Activated CD4-positive, alpha-beta T cell treated with anti-CD3 and anti-CD28 coated beads, Interleukin-2, amount 10 ng/mL, durations not matched to agents 7 days and 5 days (primary cell): ENCODE results near the gene TDRD1. TPM values are rescaled to one million over a fixed set of nuclear protein-coding genes. Genes with fewer than 3 reads are reported as not detected.

ENCODE experiments used
- CTCF ChIA-PET: fragments of 350-600 bp; sonication (Branson Sonifier 250); formaldehyde crosslinking; loops from one replicate; lab custom pipeline; 2021; ENCODE audit warnings: antibody characterized with exemption; lab: Charles Lee
- POLR2A ChIA-PET: fragments of 350-600 bp; sonication (Branson Sonifier 250); formaldehyde crosslinking; loops from one replicate; lab custom pipeline; 2021; ENCODE audit warnings: antibody characterized with exemption; lab: Charles Lee
- DNase-seq: peaks from one replicate; pipeline ENCODE4 v3.0.0-alpha.2; 2020
- H3K27ac Mint-ChIP-seq: one replicate; pipeline ENCODE4 v1.8.0; 2021; ENCODE audit warnings: mild to moderate bottlenecking, moderate library complexity, mixed read lengths
- H3K27me3 Mint-ChIP-seq: one replicate; pipeline ENCODE4 v1.8.0; 2021; ENCODE audit warnings: mixed read lengths
- H3K36me3 Mint-ChIP-seq: one replicate; pipeline ENCODE4 v1.8.0; 2021; ENCODE audit warnings: low read depth, mixed read lengths
- H3K4me1 Mint-ChIP-seq: one replicate; pipeline ENCODE4 v1.8.0; 2021; ENCODE audit warnings: mixed read lengths
- H3K4me3 Mint-ChIP-seq: one replicate; pipeline ENCODE4 v1.8.0; 2021; ENCODE audit warnings: mild to moderate bottlenecking, moderate library complexity, mixed read lengths
- H3K9me3 Mint-ChIP-seq: one replicate; pipeline ENCODE4 v1.8.0; 2021; ENCODE audit warnings: mixed read lengths
- total RNA-seq, 2 experiments: library from RNA; stranded (reverse); gene quantifications; one replicate each; pipeline ENCODE4 v1.2.3, GENCODE V29; 2021

Gene TDRD1
- total RNA-seq, 2 experiments from 2014 or later: 0.04 to 0.10 TPM

GRCh38 chr10:114246679-114247305 is 67.6 kb downstream of the TDRD1 start:
- peaks cover 31% of the 10 kb centered on the region for H3K27me3 Mint-ChIP-seq
- ChIA-PET CTCF (no interaction called here), POLR2A (no interaction called here)
- no peak for DNase-seq
- H3K9me3 Mint-ChIP-seq: no peaks in the 10 kb centered on the region
- H3K27ac Mint-ChIP-seq: no peak overlapping the region
- H3K4me3 Mint-ChIP-seq: no peak overlapping the region
- H3K4me1 Mint-ChIP-seq: no peaks in the 10 kb centered on the region
- H3K36me3 Mint-ChIP-seq: no peaks in the 10 kb centered on the region

DNA sequence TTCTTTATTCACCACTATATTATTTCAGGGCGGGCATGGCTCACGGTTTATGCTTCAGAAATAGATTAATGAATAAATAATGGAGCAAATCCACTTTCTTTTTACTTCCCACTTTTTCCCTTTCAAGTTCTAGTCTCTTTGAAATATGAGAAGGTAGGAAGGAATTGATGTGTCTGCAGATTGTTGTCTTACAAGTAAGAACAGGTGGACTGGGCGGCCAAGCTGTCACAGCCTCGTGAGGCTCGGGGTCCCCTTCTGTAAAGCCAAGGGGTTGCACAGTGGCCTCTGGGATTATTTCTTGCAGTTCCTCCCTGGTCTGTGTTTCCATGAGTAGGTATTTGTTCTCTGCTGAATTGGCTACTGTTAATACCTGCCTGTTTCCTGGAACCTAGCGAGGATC is 71.1 kb downstream of the TDRD1 start:
- no peaks in the 10 kb centered on the region for H3K4me1 Mint-ChIP-seq
- no peak for DNase-seq
- no peak overlapping the region for H3K27ac Mint-ChIP-seq
- peaks cover 3% of the 10 kb centered on the region for H3K27me3 Mint-ChIP-seq
- ChIA-PET CTCF (no interaction called here), POLR2A (interaction anchor here (0.6 kb wide), 1 partner anchor 1545 kb away, joined by 3 read pairs; no protein-coding TSS in a partner anchor)
- no peak overlapping the region for H3K4me3 Mint-ChIP-seq
- no peaks in the 10 kb centered on the region for H3K36me3 Mint-ChIP-seq
- H3K9me3 Mint-ChIP-seq: peaks cover 5% of the 10 kb centered on the region

- DNase-seq: no peak
- Mint-ChIP-seq H3K9me3 (peaks cover 5% of the 10 kb centered on the region), H3K4me1 (no peaks in the 10 kb centered on the region), H3K4me3 (no peak overlapping the region), H3K27me3 (no peaks in the 10 kb centered on the region), H3K36me3 (no peaks in the 10 kb centered on the region), H3K27ac (no peak overlapping the region)
- ChIA-PET CTCF (interaction anchor here (0.6 kb wide), 1 partner anchor 950 kb away, joined by 5 read pairs; no protein-coding TSS in a partner anchor), POLR2A (interaction anchor here (0.6 kb wide), 1 partner anchor 1545 kb away, joined by 3 read pairs; no protein-coding TSS in a partner anchor)
Observed at GRCh38 chr10:114250716-114251115, 71.6 kb downstream of the TDRD1 start.

- DNase-seq: no peak
- Mint-ChIP-seq H3K36me3 (no peaks in the 10 kb centered on the region), H3K4me3 (no peak overlapping the region), H3K27ac (no peak overlapping the region), H3K4me1 (no peaks in the 10 kb centered on the region), H3K9me3 (peaks cover 5% of the 10 kb centered on the region), H3K27me3 (no peaks in the 10 kb centered on the region)
- POLR2A ChIA-PET: interaction anchor here (0.7 kb wide), 1 partner anchor 51 kb away, joined by 6 read pairs; no protein-coding TSS in a partner anchor
- CTCF ChIA-PET: no interaction called here
Observed at GRCh38 chr10:114252092-114252491, 72.9 kb downstream of the TDRD1 start.

DNA sequence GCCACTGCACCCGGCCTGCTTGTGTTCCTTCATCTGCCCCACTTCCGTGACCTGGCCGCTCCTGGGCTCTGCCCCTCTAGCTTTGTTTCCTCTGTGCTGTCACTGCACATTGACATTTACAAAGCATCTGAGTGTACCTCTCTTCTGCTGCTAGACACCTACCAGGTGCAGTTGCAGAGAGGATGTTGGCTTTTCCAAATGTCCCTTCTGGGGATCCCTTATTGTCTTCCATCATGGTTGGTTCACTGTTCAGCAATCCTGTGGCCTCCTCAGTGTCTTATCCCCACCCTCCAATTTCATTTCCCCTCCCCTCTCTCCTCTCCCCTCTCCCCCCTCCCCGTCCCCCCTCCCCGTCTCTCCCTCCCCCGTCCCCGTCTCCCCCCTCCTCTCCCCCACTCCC is 73.7 kb downstream of the TDRD1 start:
- POLR2A ChIA-PET: no interaction called here
- Mint-ChIP-seq H3K4me1 (no peaks in the 10 kb centered on the region), H3K36me3 (no peaks in the 10 kb centered on the region), H3K4me3 (no peak overlapping the region), H3K27ac (no peak overlapping the region), H3K9me3 (peaks cover 5% of the 10 kb centered on the region), H3K27me3 (no peaks in the 10 kb centered on the region)
- CTCF ChIA-PET: no interaction called here
- no peak for DNase-seq

DNA sequence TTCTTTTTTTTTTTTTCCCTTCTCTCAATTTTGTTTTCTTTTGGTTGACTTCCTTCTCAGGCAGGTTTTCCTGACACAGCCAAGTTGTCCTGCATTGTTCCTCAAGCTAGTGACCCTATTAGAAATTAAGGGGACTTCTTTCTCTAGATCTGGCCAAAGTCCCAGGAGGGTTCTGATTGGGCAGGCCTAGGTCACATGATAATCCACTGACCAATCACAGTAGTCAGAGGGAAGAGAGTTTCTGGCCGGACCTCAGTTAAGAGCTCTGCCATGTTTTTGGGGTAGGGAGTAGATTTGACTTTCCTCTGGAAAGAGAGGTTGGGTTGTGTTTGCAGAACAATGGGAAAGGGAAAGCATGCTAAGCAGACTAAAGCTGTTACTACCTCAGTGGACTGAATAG is 76.1 kb downstream of the TDRD1 start:
- Mint-ChIP-seq H3K27me3 (no peaks in the 10 kb centered on the region), H3K4me1 (peaks cover 6% of the 10 kb centered on the region), H3K9me3 (peaks cover 5% of the 10 kb centered on the region), H3K27ac (no peak overlapping the region), H3K4me3 (no peak overlapping the region), H3K36me3 (no peaks in the 10 kb centered on the region)
- ChIA-PET POLR2A (no interaction called here), CTCF (no interaction called here)
- no peak for DNase-seq

GRCh38 chr10:114256008-114256765 is 77.0 kb downstream of the TDRD1 start:
- Mint-ChIP-seq H3K27ac (no peak overlapping the region), H3K36me3 (no peaks in the 10 kb centered on the region), H3K4me3 (no peak overlapping the region), H3K27me3 (no peaks in the 10 kb centered on the region), H3K4me1 (peaks cover 6% of the 10 kb centered on the region), H3K9me3 (peaks cover 5% of the 10 kb centered on the region)
- ChIA-PET CTCF (no interaction called here), POLR2A (no interaction called here)
- no peak for DNase-seq

DNA sequence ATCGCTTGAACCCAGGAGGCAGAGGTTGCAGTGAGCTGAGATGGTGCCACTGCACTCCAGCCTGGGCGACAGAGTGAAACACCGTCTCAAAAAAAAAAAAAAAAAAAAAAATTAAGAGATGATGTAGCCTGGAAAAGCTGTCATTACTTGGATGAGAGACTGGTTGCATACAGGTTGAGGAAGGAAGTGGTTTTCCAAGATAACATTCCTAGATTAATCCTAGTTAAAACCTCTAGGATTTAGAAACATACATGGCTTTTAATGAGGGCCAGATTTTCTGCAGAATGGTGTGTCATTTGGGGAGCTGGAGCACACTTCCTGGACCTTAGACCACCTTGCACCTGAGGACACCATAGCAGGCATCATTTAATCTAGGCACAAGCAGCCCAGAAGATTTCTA is 77.7 kb downstream of the TDRD1 start:
- ChIA-PET CTCF (no interaction called here), POLR2A (no interaction called here)
- Mint-ChIP-seq H3K36me3 (no peaks in the 10 kb centered on the region), H3K9me3 (peaks cover 5% of the 10 kb centered on the region), H3K27ac (no peak overlapping the region), H3K4me1 (peaks cover 6% of the 10 kb centered on the region), H3K4me3 (no peak overlapping the region), H3K27me3 (no peaks in the 10 kb centered on the region)
- DNase-seq: no peak

DNA sequence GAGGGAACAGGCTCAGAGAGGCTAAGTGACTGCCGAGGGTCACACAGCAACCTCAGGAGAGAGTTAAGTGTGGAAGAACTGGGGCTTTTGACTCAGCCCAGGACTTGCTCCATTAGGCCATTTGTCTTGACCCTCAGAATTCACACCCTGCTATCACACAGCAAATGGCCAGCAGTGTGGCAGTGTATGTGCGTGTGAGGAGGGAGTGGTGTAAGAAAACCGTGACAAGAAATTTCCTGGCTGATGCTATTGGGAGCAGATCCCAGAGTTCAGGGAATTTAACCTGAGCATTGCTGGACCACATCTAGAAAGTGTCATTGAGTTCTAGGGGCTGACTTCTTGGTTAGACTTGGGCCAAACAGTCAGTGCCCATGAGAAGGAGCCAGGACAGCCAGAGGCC is 78.3 kb downstream of the TDRD1 start:
- Mint-ChIP-seq H3K27ac (no peak overlapping the region), H3K4me3 (no peak overlapping the region), H3K27me3 (no peaks in the 10 kb centered on the region), H3K9me3 (peaks cover 5% of the 10 kb centered on the region), H3K4me1 (peaks cover 6% of the 10 kb centered on the region), H3K36me3 (no peaks in the 10 kb centered on the region)
- ChIA-PET POLR2A (no interaction called here), CTCF (no interaction called here)
- DNase-seq: no peak

- POLR2A ChIA-PET: interaction anchor here (0.6 kb wide), 1 partner anchor 18 kb away, joined by 3 read pairs; no protein-coding TSS in a partner anchor
- DNase-seq: no peak
- Mint-ChIP-seq H3K27me3 (no peaks in the 10 kb centered on the region), H3K36me3 (no peaks in the 10 kb centered on the region), H3K4me1 (peaks cover 6% of the 10 kb centered on the region), H3K9me3 (peaks cover 3% of the 10 kb centered on the region), H3K4me3 (no peak overlapping the region), H3K27ac (peak overlapping the region; percentile 37)
- CTCF ChIA-PET: no interaction called here
Observed at GRCh38 chr10:114258274-114258840, 79.2 kb downstream of the TDRD1 start.

DNA sequence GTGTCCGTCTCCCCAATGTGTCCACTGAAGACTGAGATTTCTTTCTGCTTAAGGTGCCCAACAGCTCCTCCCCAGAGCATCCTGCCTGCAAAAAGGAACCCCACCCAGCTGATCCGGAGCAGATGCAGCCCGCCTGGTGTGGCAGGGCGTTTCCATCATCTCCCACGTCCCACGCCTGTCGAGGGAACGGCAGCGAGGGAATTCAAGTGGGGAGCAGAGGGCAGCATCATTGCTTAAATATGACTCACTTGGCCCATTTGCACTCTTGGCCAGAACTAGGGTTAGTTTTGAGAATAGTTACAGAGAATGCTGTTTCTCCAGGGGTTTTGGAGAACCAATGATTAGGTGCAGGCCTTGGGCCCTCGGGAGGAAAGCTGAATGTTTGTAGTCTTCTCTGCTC is 80.7 kb downstream of the TDRD1 start:
- Mint-ChIP-seq H3K9me3 (no peaks in the 10 kb centered on the region), H3K4me3 (no peak overlapping the region), H3K27me3 (no peaks in the 10 kb centered on the region), H3K4me1 (peaks cover 6% of the 10 kb centered on the region), H3K36me3 (no peaks in the 10 kb centered on the region), H3K27ac (no peak overlapping the region)
- no peak for DNase-seq
- ChIA-PET CTCF (no interaction called here), POLR2A (no interaction called here)

GRCh38 chr10:114260366-114260765 is 81.2 kb downstream of the TDRD1 start:
- H3K4me1 Mint-ChIP-seq: peaks cover 6% of the 10 kb centered on the region
- ChIA-PET CTCF (no interaction called here), POLR2A (no interaction called here)
- H3K36me3 Mint-ChIP-seq: no peaks in the 10 kb centered on the region
- H3K27me3 Mint-ChIP-seq: no peaks in the 10 kb centered on the region
- no peak overlapping the region for H3K27ac Mint-ChIP-seq
- DNase-seq: no peak
- H3K9me3 Mint-ChIP-seq: no peaks in the 10 kb centered on the region
- H3K4me3 Mint-ChIP-seq: no peak overlapping the region

DNA sequence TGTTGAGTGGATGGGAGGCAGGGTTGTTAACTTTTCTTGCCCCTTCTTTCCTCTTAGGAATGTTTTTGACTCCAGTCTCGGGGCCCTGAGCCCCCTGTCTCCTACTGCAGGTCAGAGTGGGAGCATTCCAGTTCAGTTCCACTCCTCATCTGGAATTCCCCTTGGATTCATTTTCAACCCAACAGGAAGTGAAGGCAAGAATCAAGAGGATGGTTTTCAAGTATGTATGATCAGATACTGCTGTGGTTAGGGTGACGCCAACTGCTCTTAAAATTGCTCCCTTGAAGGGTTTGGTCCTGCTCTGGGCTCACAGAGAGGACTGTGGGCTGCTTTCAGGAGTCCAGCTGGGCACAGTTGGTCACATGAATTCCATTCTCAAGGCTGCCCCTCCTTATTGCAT is 81.9 kb downstream of the TDRD1 start:
- POLR2A ChIA-PET: no interaction called here
- no peaks in the 10 kb centered on the region for H3K9me3 Mint-ChIP-seq
- DNase-seq: no peak
- no peak overlapping the region for H3K27ac Mint-ChIP-seq
- H3K36me3 Mint-ChIP-seq: no peaks in the 10 kb centered on the region
- H3K4me1 Mint-ChIP-seq: peaks cover 6% of the 10 kb centered on the region
- no peaks in the 10 kb centered on the region for H3K27me3 Mint-ChIP-seq
- CTCF ChIA-PET: no interaction called here
- H3K4me3 Mint-ChIP-seq: no peak overlapping the region
